PC-9 (cell line): ENCODE data around the gene RTF1. TPM values are rescaled to one million over a fixed set of nuclear protein-coding genes. Genes with fewer than 3 reads are reported as not detected.
A peak's percentile ranks its signal among the peaks of the same experiment; 100 is the strongest.

Experiments
- BruUV-seq: library from RNA; stranded (reverse); fragments of 400-500 nt; replicated peaks from 2 replicates; lab custom pipeline; 2021; lab: Mats Ljungman, UMichigan
- CTCF ChIA-PET: fragments of 300-600 bp; sonication (Branson Sonifier 250); formaldehyde crosslinking; loops from one replicate; lab custom pipeline; 2022; ENCODE audit warnings: antibody characterized with exemption; lab: Charles Lee
- POLR2A ChIA-PET: fragments of 300-600 bp; sonication (Branson Sonifier 250); formaldehyde crosslinking; loops from one replicate; lab custom pipeline; 2022; ENCODE audit warnings: antibody characterized with exemption; ENCODE audit not compliant: unreplicated experiment; lab: Charles Lee
- DNase-seq, 2 experiments: peaks; one replicate each; pipeline versions ENCODE4 v3.0.0 to v3.0.0-alpha.2; 2015 to 2022; ENCODE audit warnings: mixed read lengths in 1 of 2
- H2AFZ ChIP-seq: fragments of 200-600 bp; sonication (generic); 2 replicates; pipeline ENCODE4 v1.8.1; 2017; ENCODE audit warnings: antibody characterized with exemption
- H3F3A ChIP-seq: fragments of 200-600 bp; sonication (generic); 2 replicates; pipeline ENCODE4 v1.8.1; 2017; ENCODE audit warnings: antibody characterized with exemption, mild to moderate bottlenecking, low read depth; ENCODE audit not compliant: insufficient read depth
- H3K27ac ChIP-seq: fragments of 200-600 bp; sonication (generic); 2 replicates; pipeline ENCODE4 v1.6.1; 2016; ENCODE audit warnings: mixed run types
- H3K27me3 ChIP-seq: fragments of 200-600 bp; sonication (generic); 2 replicates; pipeline ENCODE4 v1.6.1; 2016; ENCODE audit warnings: low read depth, mixed run types; ENCODE audit not compliant: insufficient read depth
- H3K36me3 ChIP-seq: fragments of 200-600 bp; sonication (generic); 2 replicates; pipeline ENCODE4 v1.6.1; 2016; ENCODE audit warnings: low read depth, mixed run types
- H3K4me1 ChIP-seq: fragments of 200-600 bp; sonication (generic); replicated peaks from 2 replicates; pipeline ENCODE4 v1.6.1; 2016; ENCODE audit warnings: mixed run types; ENCODE audit not compliant: insufficient read depth
- H3K4me2 ChIP-seq: fragments of 200-600 bp; sonication (generic); 2 replicates; pipeline ENCODE4 v1.6.1; 2017; ENCODE audit warnings: mixed run types
- H3K4me3 ChIP-seq: fragments of 200-600 bp; sonication (generic); 2 replicates; pipeline ENCODE4 v1.6.1; 2016; ENCODE audit warnings: mixed run types
- H3K79me2 ChIP-seq: fragments of 200-600 bp; sonication (generic); 2 replicates; pipeline ENCODE4 v1.6.1; 2017; ENCODE audit warnings: low read depth, mixed run types
- H3K9me2 ChIP-seq: fragments of 200-600 bp; sonication (generic); 2 replicates; pipeline ENCODE4 v1.8.1; 2017; ENCODE audit warnings: mild to moderate bottlenecking; ENCODE audit not compliant: insufficient read depth
- H3K9me3 ChIP-seq: fragments of 200-600 bp; sonication (generic); 2 replicates; pipeline ENCODE4 v1.8.1; 2016; ENCODE audit warnings: low read depth; ENCODE audit not compliant: insufficient read depth
- H4K20me1 ChIP-seq: fragments of 200-600 bp; sonication (generic); 2 replicates; pipeline ENCODE4 v1.8.1; 2017; ENCODE audit not compliant: insufficient read depth
- EZH2 ChIP-seq: fragments of 200-600 bp; sonication (generic); IDR thresholded peaks from 2 replicates; pipeline ENCODE4 v1.8.0; 2017; ENCODE audit warnings: antibody characterized with exemption, low read depth
- intact Hi-C: fragments of 100-400 bp; cut with micrococcal nuclease; formaldehyde crosslinking; loops from one replicate; pipeline ENCODE4 v1.10.0; 2022; ENCODE audit not compliant: unreplicated experiment
- total RNA-seq: library from RNA; stranded (reverse); gene quantifications from 2 replicates; pipeline ENCODE4 v1.2.3, GENCODE V29; 2021
- TF ChIP-seq, protein P1 (sequence below): fragments of 200-600 bp; sonication (generic); conservative IDR thresholded peaks from 2 replicates; pipeline ENCODE4 v1.6.1; 2017; ENCODE audit warnings: mixed run types, antibody characterized with exemption, mild to moderate bottlenecking, moderate library complexity

RTF1 gene
- total RNA-seq, 1 experiment from 2014 or later, result 55.7 TPM

- no peaks in the 10 kb centered on the region for H3K36me3 ChIP-seq
- H3K9me3 ChIP-seq, result no peaks in the 10 kb centered on the region
- ChIA-PET POLR2A (interaction anchor here (0.6 kb wide), 1 partner anchor 212 kb away, joined by 21 read pairs; no protein-coding TSS in a partner anchor), CTCF (no interaction called here)
- H3K79me2 ChIP-seq, result no peaks in the 10 kb centered on the region
- peaks cover 17% of the 10 kb centered on the region for H3K4me1 ChIP-seq
- no peak overlapping the region for H3K27ac ChIP-seq
- no peak for DNase-seq
- no peaks in the 10 kb centered on the region; the same call in 1 of the 2 replicates for H3F3A ChIP-seq
- BruUV-seq, result no TSS peak
- no peak overlapping the region for H2AFZ ChIP-seq
- H4K20me1 ChIP-seq, result no peaks in the 10 kb centered on the region
- TF ChIP-seq, protein P1, sequence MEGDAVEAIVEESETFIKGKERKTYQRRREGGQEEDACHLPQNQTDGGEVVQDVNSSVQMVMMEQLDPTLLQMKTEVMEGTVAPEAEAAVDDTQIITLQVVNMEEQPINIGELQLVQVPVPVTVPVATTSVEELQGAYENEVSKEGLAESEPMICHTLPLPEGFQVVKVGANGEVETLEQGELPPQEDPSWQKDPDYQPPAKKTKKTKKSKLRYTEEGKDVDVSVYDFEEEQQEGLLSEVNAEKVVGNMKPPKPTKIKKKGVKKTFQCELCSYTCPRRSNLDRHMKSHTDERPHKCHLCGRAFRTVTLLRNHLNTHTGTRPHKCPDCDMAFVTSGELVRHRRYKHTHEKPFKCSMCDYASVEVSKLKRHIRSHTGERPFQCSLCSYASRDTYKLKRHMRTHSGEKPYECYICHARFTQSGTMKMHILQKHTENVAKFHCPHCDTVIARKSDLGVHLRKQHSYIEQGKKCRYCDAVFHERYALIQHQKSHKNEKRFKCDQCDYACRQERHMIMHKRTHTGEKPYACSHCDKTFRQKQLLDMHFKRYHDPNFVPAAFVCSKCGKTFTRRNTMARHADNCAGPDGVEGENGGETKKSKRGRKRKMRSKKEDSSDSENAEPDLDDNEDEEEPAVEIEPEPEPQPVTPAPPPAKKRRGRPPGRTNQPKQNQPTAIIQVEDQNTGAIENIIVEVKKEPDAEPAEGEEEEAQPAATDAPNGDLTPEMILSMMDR, result no peak
- no peak for TF ChIP-seq EZH2
- no peaks in the 10 kb centered on the region for H3K9me2 ChIP-seq
- peak overlapping the region; percentile 29; the same call in 1 of the 2 replicates for H3K4me3 ChIP-seq
- peak overlapping the region; percentile 97 for H3K4me2 ChIP-seq
- H3K27me3 ChIP-seq, result no peaks in the 10 kb centered on the region
- intact Hi-C loops, result loop anchor here (1.0 kb wide), 1 partner anchor 14 kb away; no protein-coding TSS in a partner anchor
These were observed 77.0 kb downstream of the RTF1 start for GRCh38 chr15:41493902-41494189.

DNA sequence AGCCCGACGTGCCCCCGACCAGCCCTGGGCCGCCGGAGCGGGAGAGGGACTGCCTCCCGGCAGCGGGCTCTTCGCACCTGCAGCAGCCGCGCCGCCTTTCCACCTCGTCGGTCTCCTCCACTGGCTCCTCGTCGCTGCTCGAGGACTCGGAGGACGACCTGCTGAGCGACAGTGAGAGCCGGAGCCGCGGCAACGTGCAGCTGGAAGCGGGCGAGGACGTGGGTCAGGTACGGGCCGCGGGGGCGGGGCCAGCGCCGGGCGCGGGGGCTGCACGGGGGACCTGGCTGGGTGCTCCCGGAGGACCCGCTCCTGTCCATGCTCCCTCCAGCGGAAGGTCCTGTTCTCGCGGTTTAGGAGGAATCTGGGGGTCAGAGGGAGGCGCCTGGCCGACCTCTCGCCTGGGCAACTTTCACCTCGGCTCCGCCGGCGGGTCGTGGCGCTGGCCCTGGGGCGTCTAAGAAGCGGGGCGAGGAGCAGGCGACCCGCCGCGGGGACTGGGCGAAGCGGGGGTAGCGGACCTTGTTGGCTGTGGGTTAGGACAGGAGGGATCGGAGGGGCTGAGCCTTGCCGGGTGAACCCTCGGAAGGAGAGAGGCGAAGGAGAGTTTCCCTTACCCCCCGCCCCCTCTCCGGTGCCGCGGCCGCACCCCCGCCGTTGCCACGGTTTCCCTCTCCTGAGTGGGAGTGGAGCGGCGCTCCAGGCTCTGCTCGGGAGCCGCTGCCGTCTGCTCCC, 77.5 kb downstream of the RTF1 start:
- DNase-seq, result peak in 1 of 2 experiments; percentile 40
- Histone ChIP-seq H3K27ac (no peak overlapping the region), H3F3A (no peaks in the 10 kb centered on the region; the same call in 1 of the 2 replicates), H3K9me2 (no peaks in the 10 kb centered on the region), H3K4me2 (peak overlapping the region; percentile 97), H3K9me3 (no peaks in the 10 kb centered on the region), H3K36me3 (no peaks in the 10 kb centered on the region), H2AFZ (no peak overlapping the region), H4K20me1 (no peaks in the 10 kb centered on the region), H3K79me2 (no peaks in the 10 kb centered on the region), H3K4me3 (peak overlapping the region; percentile 29; the same call in 1 of the 2 replicates), H3K27me3 (no peaks in the 10 kb centered on the region), H3K4me1 (peaks cover 17% of the 10 kb centered on the region)
- no TSS peak for BruUV-seq
- ChIA-PET CTCF (no interaction called here), POLR2A (interaction anchor here (0.6 kb wide), 1 partner anchor 212 kb away, joined by 21 read pairs; no protein-coding TSS in a partner anchor)
- intact Hi-C loops, result no loop called here
- TF ChIP-seq EZH2, result no peak
- TF ChIP-seq, protein P1, result no peak

DNA sequence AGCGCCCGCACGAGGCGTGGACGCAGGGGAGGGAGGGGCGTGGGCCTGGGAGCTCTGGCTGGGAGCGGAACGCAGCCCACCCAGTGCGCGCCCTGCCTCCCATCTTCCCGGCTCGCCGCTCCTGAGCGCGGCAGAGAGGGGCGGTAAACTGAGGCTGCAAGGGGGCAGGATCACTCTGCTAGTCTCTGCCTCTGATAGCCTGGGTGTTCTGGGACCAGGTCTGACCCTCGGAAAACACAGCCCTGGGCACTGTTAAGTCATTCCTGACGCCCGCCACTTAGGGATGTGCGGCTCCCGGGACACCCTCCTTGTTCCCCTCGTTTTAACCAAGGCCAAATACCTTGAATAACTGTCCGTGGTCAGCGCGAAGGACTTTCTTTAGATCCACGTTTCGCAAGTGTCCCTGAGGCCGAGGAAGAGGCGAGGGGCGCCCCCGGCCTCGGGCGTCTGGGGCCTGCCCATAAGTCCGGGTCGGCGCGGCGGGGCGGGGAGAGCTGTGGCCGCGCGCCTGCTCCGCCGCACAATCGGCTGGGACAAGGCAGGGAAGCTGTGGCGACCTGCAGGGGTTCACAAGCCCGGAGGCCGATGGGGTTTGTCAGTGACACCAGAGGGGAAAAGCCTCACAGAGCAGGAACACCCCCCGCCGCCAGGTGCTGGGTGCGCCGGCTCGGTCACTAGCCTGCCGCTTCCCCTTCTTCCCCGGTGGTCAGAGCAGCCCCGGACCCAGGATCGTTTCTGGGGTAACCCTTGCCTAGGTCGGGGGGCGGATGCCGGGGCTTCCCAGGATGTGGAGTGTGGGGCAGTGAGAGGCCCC, 78.2 kb downstream of the RTF1 start:
- H3K79me2 ChIP-seq, result no peaks in the 10 kb centered on the region
- H4K20me1 ChIP-seq, result no peaks in the 10 kb centered on the region
- intact Hi-C loops, result no loop called here
- no peak overlapping the region for H3K4me2 ChIP-seq
- H3K36me3 ChIP-seq, result no peaks in the 10 kb centered on the region
- H3K4me3 ChIP-seq, result no peak overlapping the region
- no peak for DNase-seq
- H3K27me3 ChIP-seq, result no peaks in the 10 kb centered on the region
- H3K4me1 ChIP-seq, result peaks cover 17% of the 10 kb centered on the region
- no peaks in the 10 kb centered on the region for H3K9me3 ChIP-seq
- H2AFZ ChIP-seq, result no peak overlapping the region
- H3F3A ChIP-seq, result no peaks in the 10 kb centered on the region; the same call in 1 of the 2 replicates
- CTCF ChIA-PET, result no interaction called here
- no peaks in the 10 kb centered on the region for H3K9me2 ChIP-seq
- POLR2A ChIA-PET, result no interaction called here
- no peak overlapping the region for H3K27ac ChIP-seq
- no TSS peak for BruUV-seq
- TF ChIP-seq EZH2, result no peak
- TF ChIP-seq, protein P1, result no peak
